SK-N-SH treated with all-trans-retinoic acid at 6 μM for 48 hours (cell line): ENCODE data around the gene AKT3.

Experiments
- ATAC-seq: fragments of 200-7000 bp; cut with Tn5 transposase; 3 replicates; pipeline ENCODE4 v1.9.1; 2020; ENCODE audit warnings: mild to moderate bottlenecking, moderate library complexity
- ARNTL ChIP-seq: fragments of 450-650 bp; formaldehyde crosslinking; IDR thresholded peaks from 2 replicates; pipeline ENCODE4 v1.5.0; 2020; ENCODE audit warnings: low read depth, mild to moderate bottlenecking, moderate library complexity, borderline replicate concordance
- BACH2 ChIP-seq: fragments of 250-450 bp; sonication (Bioruptor Pico); IDR thresholded peaks from 2 replicates; pipeline ENCODE4 v1.9.0; 2021; ENCODE audit warnings: mild to moderate bottlenecking, borderline replicate concordance
- CREB5 ChIP-seq: fragments of 250-450 bp; sonication (Bioruptor Pico); IDR thresholded peaks from 2 replicates; pipeline ENCODE4 v1.5.1; 2020; ENCODE audit warnings: low read depth, mild to moderate bottlenecking, moderate library complexity
- CSDC2 ChIP-seq: fragments of 250-450 bp; sonication (Bioruptor Pico); IDR thresholded peaks from 2 replicates; pipeline ENCODE4 v1.5.0; 2020; ENCODE audit warnings: mild to moderate bottlenecking, moderate library complexity
- ESRRG ChIP-seq: fragments of 250-450 bp; sonication (Bioruptor Pico); IDR thresholded peaks from 2 replicates; pipeline ENCODE4 v1.6.1; 2021; ENCODE audit warnings: mild to moderate bottlenecking
- GLIS3 ChIP-seq: fragments of 250-450 bp; sonication (Bioruptor Pico); IDR thresholded peaks from 2 replicates; pipeline ENCODE4 v1.5.0; 2020; ENCODE audit warnings: mild to moderate bottlenecking, moderate library complexity
- ISL1 ChIP-seq: fragments of 250-450 bp; sonication (Bioruptor Pico); IDR thresholded peaks from 2 replicates; pipeline ENCODE4 v2.1.2; 2022; ENCODE audit warnings: mild to moderate bottlenecking, moderate library complexity
- OSR1 ChIP-seq: fragments of 250-450 bp; sonication (Bioruptor Pico); IDR thresholded peaks from 2 replicates; pipeline ENCODE4 v1.8.0; 2022; ENCODE audit warnings: moderate library complexity, mild to moderate bottlenecking, inconsistent platforms
- PATZ1 ChIP-seq: fragments of 250-450 bp; sonication (Bioruptor Pico); IDR thresholded peaks from 2 replicates; pipeline ENCODE4 v1.8.0; 2020; ENCODE audit warnings: mild to moderate bottlenecking, moderate library complexity, borderline replicate concordance
- PPARA ChIP-seq: fragments of 250-450 bp; sonication (Bioruptor Pico); IDR thresholded peaks from 2 replicates; pipeline ENCODE4 v1.5.0; 2020; ENCODE audit warnings: mild to moderate bottlenecking, borderline replicate concordance
- RARB ChIP-seq: fragments of 250-450 bp; sonication (Bioruptor Pico); IDR thresholded peaks from 2 replicates; pipeline ENCODE4 v1.8.0; 2021; ENCODE audit warnings: mild to moderate bottlenecking, moderate library complexity
- TOX ChIP-seq: fragments of 250-450 bp; sonication (Bioruptor Pico); IDR thresholded peaks from 2 replicates; pipeline ENCODE4 v1.8.0; 2021; ENCODE audit warnings: mild to moderate bottlenecking, moderate library complexity, borderline replicate concordance
- TSHZ2 ChIP-seq: fragments of 250-450 bp; sonication (Bioruptor Pico); IDR thresholded peaks from 2 replicates; pipeline ENCODE4 v1.5.0; 2020; ENCODE audit warnings: mild to moderate bottlenecking, moderate library complexity
- ZC3H10 ChIP-seq: fragments of 250-450 bp; sonication (Bioruptor Pico); IDR thresholded peaks from 2 replicates; pipeline ENCODE4 v1.5.1; 2021; ENCODE audit warnings: mild to moderate bottlenecking, moderate library complexity
- ZFP3 ChIP-seq: fragments of 250-450 bp; sonication (Bioruptor Pico); IDR thresholded peaks from 2 replicates; pipeline ENCODE4 v1.5.0; 2020; ENCODE audit warnings: mild to moderate bottlenecking, moderate library complexity
- ZNF565 ChIP-seq: fragments of 450-650 bp; formaldehyde crosslinking; conservative IDR thresholded peaks from 2 replicates; pipeline ENCODE4 v1.5.0; 2020; ENCODE audit warnings: low read depth, mild to moderate bottlenecking, moderate library complexity
- ZNF8 ChIP-seq: fragments of 450-650 bp; formaldehyde crosslinking; IDR thresholded peaks from 2 replicates; pipeline ENCODE4 v1.5.0; 2020; ENCODE audit warnings: mild to moderate bottlenecking, moderate library complexity
- TF ChIP-seq, protein P1 (sequence below): fragments of 250-450 bp; sonication (Bioruptor Pico); IDR thresholded peaks from 2 replicates; pipeline ENCODE4 v1.8.0; 2021; ENCODE audit warnings: low read depth, mild to moderate bottlenecking, moderate library complexity, borderline replicate concordance
- TF ChIP-seq, protein P2 (sequence below): fragments of 250-450 bp; sonication (Bioruptor Pico); IDR thresholded peaks from 2 replicates; pipeline ENCODE4 v1.5.1; 2021; ENCODE audit warnings: mild to moderate bottlenecking, moderate library complexity

Gene AKT3

GRCh38 chr1:243558576-243558975 is 291.5 kb downstream of the AKT3 start:
- TF ChIP-seq TOX (CRISPR knock-in tag) (no peak), TSHZ2 (CRISPR knock-in tag) (no peak), CREB5 (CRISPR knock-in tag) (no peak), ZNF8 (CRISPR knock-in tag) (no peak), PATZ1 (CRISPR knock-in tag) (no peak), OSR1 (CRISPR knock-in tag) (no peak), ARNTL (CRISPR knock-in tag) (no peak), ZC3H10 (no peak), ZNF565 (CRISPR knock-in tag) (no peak), ISL1 (CRISPR knock-in tag) (no peak), CSDC2 (no peak)
- TF ChIP-seq, protein P1, sequence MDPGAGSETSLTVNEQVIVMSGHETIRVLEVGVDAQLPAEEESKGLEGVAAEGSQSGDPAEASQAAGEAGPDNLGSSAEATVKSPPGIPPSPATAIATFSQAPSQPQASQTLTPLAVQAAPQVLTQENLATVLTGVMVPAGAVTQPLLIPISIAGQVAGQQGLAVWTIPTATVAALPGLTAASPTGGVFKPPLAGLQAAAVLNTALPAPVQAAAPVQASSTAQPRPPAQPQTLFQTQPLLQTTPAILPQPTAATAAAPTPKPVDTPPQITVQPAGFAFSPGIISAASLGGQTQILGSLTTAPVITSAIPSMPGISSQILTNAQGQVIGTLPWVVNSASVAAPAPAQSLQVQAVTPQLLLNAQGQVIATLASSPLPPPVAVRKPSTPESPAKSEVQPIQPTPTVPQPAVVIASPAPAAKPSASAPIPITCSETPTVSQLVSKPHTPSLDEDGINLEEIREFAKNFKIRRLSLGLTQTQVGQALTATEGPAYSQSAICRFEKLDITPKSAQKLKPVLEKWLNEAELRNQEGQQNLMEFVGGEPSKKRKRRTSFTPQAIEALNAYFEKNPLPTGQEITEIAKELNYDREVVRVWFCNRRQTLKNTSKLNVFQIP (CRISPR knock-in tag), result no peak
- TF ChIP-seq, protein P2, sequence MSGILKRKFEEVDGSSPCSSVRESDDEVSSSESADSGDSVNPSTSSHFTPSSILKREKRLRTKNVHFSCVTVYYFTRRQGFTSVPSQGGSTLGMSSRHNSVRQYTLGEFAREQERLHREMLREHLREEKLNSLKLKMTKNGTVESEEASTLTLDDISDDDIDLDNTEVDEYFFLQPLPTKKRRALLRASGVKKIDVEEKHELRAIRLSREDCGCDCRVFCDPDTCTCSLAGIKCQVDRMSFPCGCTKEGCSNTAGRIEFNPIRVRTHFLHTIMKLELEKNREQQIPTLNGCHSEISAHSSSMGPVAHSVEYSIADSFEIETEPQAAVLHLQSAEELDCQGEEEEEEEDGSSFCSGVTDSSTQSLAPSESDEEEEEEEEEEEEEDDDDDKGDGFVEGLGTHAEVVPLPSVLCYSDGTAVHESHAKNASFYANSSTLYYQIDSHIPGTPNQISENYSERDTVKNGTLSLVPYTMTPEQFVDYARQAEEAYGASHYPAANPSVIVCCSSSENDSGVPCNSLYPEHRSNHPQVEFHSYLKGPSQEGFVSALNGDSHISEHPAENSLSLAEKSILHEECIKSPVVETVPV (CRISPR knock-in tag), result no peak
- ATAC-seq, result no peak

DNA sequence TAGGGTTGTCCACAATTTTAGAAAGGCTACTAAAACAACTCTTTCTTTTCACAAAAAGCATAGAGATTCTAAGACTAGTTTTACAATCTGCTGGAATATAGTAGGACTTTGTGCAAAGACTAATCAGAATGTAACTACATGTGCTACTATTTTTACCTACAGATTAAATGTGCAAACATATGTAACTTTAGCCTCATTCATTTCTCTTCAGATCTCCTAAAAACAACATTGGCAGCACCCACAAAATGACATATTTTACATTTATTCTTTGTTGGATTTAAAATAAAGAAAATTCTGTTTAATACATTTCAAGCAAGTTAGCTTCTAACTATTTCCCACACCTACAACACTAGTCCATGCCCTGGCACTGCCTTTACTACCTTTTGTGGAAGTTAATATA is 292.2 kb downstream of the AKT3 start:
- ATAC-seq, result no peak
- TF ChIP-seq GLIS3 (CRISPR knock-in tag) (no peak), ESRRG (CRISPR knock-in tag) (no peak), ISL1 (CRISPR knock-in tag) (no peak), TOX (CRISPR knock-in tag) (no peak), RARB (CRISPR knock-in tag) (no peak), PATZ1 (CRISPR knock-in tag) (no peak), CREB5 (CRISPR knock-in tag) (no peak), ZFP3 (CRISPR knock-in tag) (no peak), PPARA (CRISPR knock-in tag) (no peak), ZC3H10 (no peak), BACH2 (no peak), ARNTL (CRISPR knock-in tag) (no peak)
- TF ChIP-seq, protein P1 (CRISPR knock-in tag), result no peak
- TF ChIP-seq, protein P2 (CRISPR knock-in tag), result no peak
- TF ChIP-seq, all 23 proteins: peak for 0
